Neural progenitor cell (in vitro differentiated cells): ENCODE measurements around the gene PDE3A.

Source experiments
- CTCF ChIP-seq: fragments of 200-600 bp; sonication (generic); IDR thresholded peaks from 2 replicates; pipeline ENCODE4 v1.5.1; 2017; ENCODE audit warnings: antibody characterized with exemption, mild to moderate bottlenecking
- EZH2 ChIP-seq: fragments of 200-600 bp; sonication (generic); IDR thresholded peaks from 2 replicates; pipeline ENCODE4 v1.6.1; 2017; ENCODE audit warnings: antibody characterized with exemption, mild to moderate bottlenecking, moderate library complexity

- TF ChIP-seq CTCF (no peak), EZH2 (no peak)
These were observed 114.2 kb downstream of the PDE3A start for GRCh38 chr12:20482491-20483054.
